A204.1 (cell line): Measurements from ENCODE around the gene CDK14.
A peak's percentile ranks its signal among the peaks of the same experiment; 100 is the strongest.
"Not testable (repeated sequence)": the region's sequence is repeated elsewhere in the genome, so short reads cannot be mapped to it uniquely, and the experiment has no call there.

ENCODE experiments used
- FAIRE-seq: peaks from 2 replicates; lab custom pipeline; 2012; peaks lifted over from hg19 to GRCh38; lab: Jason Lieb, UNC

CDK14 gene

GRCh38 chr7:90597563-90598253 lies 1.6 kb downstream of the CDK14 start:
- FAIRE-seq, result no peak

GRCh38 chr7:90599038-90599437 lies 2.9 kb downstream of the CDK14 start:
- no peak for FAIRE-seq

- no peak for FAIRE-seq
Observed at GRCh38 chr7:90599892-90600555, 3.9 kb downstream of the CDK14 start.

- no peak for FAIRE-seq
Observed at GRCh38 chr7:90602303-90602702, 6.2 kb downstream of the CDK14 start.

- no peak for FAIRE-seq
Observed at GRCh38 chr7:90603346-90603745, 7.2 kb downstream of the CDK14 start.

- FAIRE-seq, result no peak
Observed at GRCh38 chr7:90604383-90604782, 8.3 kb downstream of the CDK14 start.

GRCh38 chr7:90605055-90605454 lies 8.9 kb downstream of the CDK14 start:
- FAIRE-seq, result no peak

GRCh38 chr7:90607196-90607595 lies 11.1 kb downstream of the CDK14 start:
- no peak for FAIRE-seq

GRCh38 chr7:90610105-90610504 lies 14.0 kb downstream of the CDK14 start:
- FAIRE-seq, result no peak

- FAIRE-seq, result no peak
Observed at GRCh38 chr7:90611115-90611514, 15.0 kb downstream of the CDK14 start.

GRCh38 chr7:90613088-90613498 lies 17.0 kb downstream of the CDK14 start:
- no peak for FAIRE-seq

- no peak for FAIRE-seq
Observed at GRCh38 chr7:90617442-90617841, 21.3 kb downstream of the CDK14 start.

GRCh38 chr7:90618876-90619275 lies 22.8 kb downstream of the CDK14 start:
- no peak for FAIRE-seq

- no peak for FAIRE-seq
Observed at GRCh38 chr7:90621125-90621746, 25.1 kb downstream of the CDK14 start.

GRCh38 chr7:90621747-90622140 lies 25.6 kb downstream of the CDK14 start:
- no peak for FAIRE-seq

GRCh38 chr7:90622670-90623069 lies 26.5 kb downstream of the CDK14 start:
- no peak for FAIRE-seq

- no peak for FAIRE-seq
Observed at GRCh38 chr7:90624225-90624911, 28.2 kb downstream of the CDK14 start.

GRCh38 chr7:90625051-90625450 lies 28.9 kb downstream of the CDK14 start:
- FAIRE-seq, result no peak

GRCh38 chr7:90625562-90625961 lies 29.4 kb downstream of the CDK14 start:
- FAIRE-seq, result no peak

GRCh38 chr7:90626013-90626412 lies 29.9 kb downstream of the CDK14 start:
- no peak for FAIRE-seq

- peak; percentile 65 for FAIRE-seq
Observed at GRCh38 chr7:90629297-90629918, 33.3 kb downstream of the CDK14 start.

GRCh38 chr7:90631502-90631901 lies 35.4 kb downstream of the CDK14 start:
- FAIRE-seq, result no peak

GRCh38 chr7:90639683-90640082 lies 43.6 kb downstream of the CDK14 start:
- FAIRE-seq, result not testable (repeated sequence)
